Renal cortex interstitium (tissue), 11 donors: ENCODE results near the gene FAM193B. TPM values are rescaled to one million over a fixed set of nuclear protein-coding genes. Genes with fewer than 3 reads are reported as not detected.
A peak's percentile ranks its signal among the peaks of the same experiment; 100 is the strongest.
"Not testable (repeated sequence)": the region's sequence is repeated elsewhere in the genome, so short reads cannot be mapped to it uniquely, and the experiment has no call there.

Experiments used
- DNase-seq, 11 donors: peaks; one replicate each; pipeline ENCODE4 v3.0.0-alpha.2; 2013; ENCODE audit warnings: low read depth in 9 of 11, low spot score in 4 of 11; ENCODE audit errors: extremely low read depth in 1 of 11
- polyA plus RNA-seq, 3 donors: library from polyadenylated mRNA; unstranded; fragments of 120-200 nt; gene quantifications; one replicate each; pipeline ENCODE4 v1.2.1, GENCODE V29; 2013; ENCODE audit not compliant: insufficient read length in 3 of 3

FAM193B gene
- polyA plus RNA-seq, 3 donors, result 69.6 to 126 (median 85.4) TPM

GRCh38 chr5:177495243-177496060 is 58.9 kb downstream of the FAM193B start:
- peak in 5 of 11 donors; percentile 64 to 82 (median 74) for DNase-seq

DNA sequence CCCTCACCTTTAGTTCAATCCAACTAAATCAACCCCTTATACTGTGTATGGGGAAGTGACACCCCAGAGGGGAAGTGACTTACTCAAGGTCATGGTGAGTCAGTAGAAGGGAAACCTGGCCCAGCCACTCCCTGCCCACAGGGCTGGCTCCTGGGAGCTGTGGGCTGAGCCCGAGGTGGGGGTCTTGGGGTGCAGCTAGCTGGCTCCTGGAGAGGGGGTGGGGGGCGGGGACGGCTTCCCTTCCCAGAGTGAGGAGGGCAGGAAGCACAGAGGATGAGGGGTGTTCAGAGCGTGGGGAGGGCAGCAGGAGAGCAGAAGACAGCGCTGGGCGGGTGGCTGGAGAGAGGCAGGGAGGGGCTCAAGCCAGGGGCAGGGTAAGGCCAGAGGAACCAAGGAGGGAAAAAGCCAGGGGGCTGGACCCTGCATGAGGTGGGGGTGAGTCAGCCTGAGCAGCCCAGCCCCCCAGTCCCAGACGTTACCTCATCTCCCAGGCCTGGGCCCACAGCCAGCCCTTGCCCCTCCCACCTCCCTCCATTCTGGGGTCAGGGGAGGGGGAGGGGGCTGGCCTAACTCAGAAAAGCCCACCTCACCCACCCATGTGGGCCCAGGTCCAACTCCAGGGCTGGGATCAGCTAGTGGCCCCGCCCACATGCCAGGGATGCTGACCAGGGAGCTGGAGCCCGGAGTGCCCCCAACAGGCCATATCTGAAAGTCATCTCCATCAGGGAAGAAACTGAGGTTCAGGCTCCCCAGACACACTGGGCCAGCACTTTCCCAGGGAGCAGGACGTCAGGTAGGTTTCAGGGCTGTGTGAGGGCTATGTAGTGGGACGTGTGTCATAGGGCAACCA is 59.8 kb downstream of the FAM193B start:
- peak in 4 of 11 donors; percentile 54 to 66 (median 58) for DNase-seq

DNA sequence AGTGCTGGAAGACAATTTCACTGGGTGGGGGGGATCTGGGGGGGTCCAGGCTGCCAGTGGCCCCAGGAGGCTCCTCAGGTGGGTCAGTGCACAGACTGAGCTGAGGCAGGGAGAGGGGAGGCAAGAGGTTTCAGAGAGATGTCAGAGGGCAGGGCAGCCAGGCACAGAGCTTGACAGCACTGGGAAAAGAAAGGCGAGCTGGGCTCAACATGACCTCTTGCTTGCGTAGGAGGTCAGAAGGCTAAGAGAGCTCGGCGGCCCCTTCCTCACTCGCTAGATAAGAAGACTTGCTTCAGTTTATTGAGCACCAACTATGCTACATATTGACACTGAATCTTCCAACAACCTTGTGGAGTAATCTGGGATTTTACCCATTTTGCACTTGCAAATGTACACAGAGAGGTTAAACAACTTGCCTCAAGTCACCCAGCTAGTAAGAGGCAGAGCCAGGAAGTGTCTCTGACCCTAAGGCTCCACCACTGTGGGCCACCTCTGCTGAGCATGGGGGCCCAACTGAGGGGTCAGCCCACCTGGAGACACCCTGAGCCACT is 60.5 kb downstream of the FAM193B start:
- no peak for DNase-seq

GRCh38 chr5:177492841-177493240 is 61.5 kb downstream of the FAM193B start:
- no peak for DNase-seq

DNA sequence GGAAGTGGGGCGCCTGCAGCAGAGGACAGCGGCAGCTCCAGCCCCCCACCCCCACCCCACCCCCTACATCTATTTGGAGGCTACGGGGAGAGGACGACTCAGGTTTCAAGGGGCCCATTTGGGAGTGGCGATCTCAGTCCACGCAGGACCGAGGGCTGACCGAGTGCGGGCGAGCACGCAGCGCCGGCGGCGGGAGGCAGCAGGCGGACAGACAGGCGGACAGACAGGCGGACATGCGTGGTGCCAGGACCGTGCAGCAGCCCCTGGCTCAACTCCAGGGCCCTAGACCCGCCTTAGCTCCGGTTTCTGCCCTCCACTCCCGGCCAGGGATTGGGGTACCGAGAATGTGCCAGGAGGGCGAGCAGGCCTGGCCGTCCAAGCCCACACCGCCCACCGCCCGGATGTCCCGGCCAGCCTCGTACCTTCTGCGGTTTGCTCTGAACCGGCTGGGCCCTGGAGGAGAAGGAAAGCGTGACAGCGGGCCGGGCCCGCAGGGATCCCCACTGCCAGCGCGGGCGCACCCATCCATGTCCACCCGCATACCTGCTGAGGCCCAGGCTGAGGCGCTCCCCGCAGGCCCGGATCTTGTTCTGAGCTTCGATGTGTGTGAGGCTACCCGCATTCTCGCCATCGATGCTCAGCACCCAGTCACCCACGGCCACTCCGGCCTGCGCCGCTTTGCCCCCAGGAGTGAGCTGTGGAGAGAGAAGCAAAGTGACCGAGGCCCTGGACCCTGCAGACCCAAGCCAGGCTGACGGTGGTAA is 62.2 kb downstream of the FAM193B start:
- no peak for DNase-seq

DNA sequence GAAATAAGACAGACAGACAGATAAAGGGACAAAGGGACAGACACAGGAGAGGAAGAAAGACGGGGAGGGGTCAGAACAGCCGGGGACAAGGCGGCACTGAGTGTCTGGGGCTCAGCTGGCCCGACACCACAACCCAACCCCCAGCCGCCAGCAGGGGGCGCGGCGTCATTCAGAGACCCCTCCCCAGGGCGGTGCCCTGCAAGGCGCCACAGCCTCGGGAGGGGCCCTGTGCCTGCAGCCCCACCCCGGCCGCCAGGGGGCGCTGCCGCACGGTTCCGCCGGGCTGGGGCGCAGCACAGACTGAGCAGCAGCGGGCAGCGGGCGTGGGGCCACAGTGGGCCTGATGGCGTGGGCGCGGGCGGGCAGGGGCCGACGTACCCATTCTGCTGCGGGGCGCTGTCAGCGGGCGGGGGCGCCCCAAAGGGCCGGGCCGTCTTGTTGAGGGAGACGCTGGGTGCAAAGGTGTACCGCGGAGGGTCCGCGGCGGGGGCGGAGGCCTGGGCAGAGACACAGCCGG is 62.9 kb downstream of the FAM193B start:
- DNase-seq, result no peak

DNA sequence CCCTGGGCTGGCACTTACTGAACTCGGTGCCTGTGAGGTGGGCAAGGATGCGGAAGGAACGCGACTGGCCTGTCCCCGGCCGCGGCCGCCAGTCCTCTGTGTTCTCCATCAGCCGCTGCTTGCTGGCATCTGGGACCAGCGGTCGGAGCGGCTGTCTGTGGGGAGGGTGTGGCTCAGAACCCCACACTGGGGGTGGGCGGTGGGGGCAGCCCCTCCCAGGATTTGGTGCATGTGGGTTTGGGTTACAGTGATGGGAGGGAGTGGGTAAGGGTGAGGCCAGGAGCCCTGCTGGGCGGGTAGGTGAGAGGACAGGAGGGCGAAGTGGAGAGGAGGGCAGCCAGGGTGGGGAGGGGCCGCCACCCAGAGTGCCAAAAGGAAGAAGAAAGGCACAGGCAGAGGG is 63.4 kb downstream of the FAM193B start:
- DNase-seq, result no peak

GRCh38 chr5:177490311-177490991 is 63.9 kb downstream of the FAM193B start:
- no peak for DNase-seq

- DNase-seq, result no peak
These were observed 65.1 kb downstream of the FAM193B start for GRCh38 chr5:177489119-177489716.

DNA sequence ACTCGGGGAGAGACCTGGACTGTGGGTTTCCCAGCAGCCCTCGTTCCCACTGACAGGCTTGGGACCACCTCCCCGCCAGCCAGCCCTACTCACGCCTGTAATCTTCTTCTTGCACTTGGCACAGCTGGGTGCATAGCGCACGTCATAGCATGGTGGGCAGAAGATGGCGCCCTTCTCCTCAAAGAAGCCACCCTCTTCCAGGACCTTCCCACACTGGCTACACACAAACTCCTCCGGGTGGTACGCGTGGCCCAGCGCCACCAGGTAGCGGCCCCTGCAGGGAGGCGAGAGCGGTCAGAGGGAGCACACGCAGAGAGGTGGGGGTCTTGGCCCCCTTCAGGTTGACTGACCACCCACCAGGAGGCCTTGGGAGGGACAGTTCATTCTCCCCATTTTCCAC is 66.4 kb downstream of the FAM193B start:
- DNase-seq, result no peak

- DNase-seq, result no peak
These were observed 67.2 kb downstream of the FAM193B start for GRCh38 chr5:177487144-177487543.

- DNase-seq, result no peak
These were observed 68.1 kb downstream of the FAM193B start for GRCh38 chr5:177486256-177486655.

DNA sequence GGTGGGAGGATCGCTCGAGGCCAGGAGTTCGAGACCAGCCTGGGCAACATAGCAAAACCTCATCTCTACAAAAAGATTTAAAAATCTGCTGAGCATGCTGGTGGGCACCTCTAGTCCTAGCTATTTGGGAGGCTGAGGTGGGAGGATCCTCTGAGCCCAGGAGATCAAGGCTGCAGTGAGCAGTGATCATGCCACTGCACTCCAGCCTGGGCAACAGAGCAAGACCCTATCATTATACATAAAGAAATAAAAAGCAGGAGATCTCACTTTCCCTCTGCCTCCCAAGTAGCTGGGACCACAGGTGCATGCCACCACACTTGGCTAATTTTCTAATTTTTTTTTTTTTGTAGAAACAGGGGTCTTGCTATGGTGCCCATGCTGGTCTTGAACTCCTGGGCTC is 68.6 kb downstream of the FAM193B start:
- not testable (repeated sequence) for DNase-seq

- DNase-seq, result no peak
These were observed 69.3 kb downstream of the FAM193B start for GRCh38 chr5:177484902-177485549.

- DNase-seq, result no peak
These were observed 70.1 kb downstream of the FAM193B start for GRCh38 chr5:177483994-177484901.

DNA sequence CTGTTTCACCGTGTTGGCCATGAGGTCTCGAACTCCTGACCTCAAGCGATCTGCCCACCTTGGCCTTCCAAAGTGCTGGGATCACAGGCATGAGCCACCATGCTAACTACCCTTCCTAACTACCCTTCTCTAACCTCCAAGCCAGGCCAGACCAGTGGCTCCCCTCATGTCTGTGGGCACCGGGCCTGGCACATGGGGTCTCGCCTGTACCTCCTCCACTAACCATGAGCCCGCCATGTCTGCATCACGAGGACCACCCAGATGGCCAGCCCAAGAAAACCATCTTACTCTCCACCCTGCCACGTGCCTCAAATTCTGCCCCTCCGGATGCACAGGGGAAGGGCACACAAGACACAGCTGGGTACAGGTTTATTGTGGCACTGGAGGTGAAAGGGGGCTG is 71.3 kb downstream of the FAM193B start:
- DNase-seq, result no peak
